ENCODE results near the gene STMN1.

GRCh38 chr1:25874635-25875153 is 31.5 kb downstream of the STMN1 start:
- TF ChIP-seq CTCF (IDR thresholded peaks at IDR 0.05; ENCODE audit: poor library complexity, severe bottlenecking) (no peak), POLR2AphosphoS5 (IDR thresholded peaks at IDR 0.05) (no peak), REST (IDR thresholded peaks at IDR 0.05; ENCODE audit: borderline replicate concordance) (no peak), EZH2 (IDR thresholded peaks at IDR 0.05; ENCODE audit: borderline replicate concordance, insufficient read depth, low read length, poor library complexity, severe bottlenecking) (no peak), TAF1 (IDR thresholded peaks at IDR 0.05; ENCODE audit: low read depth) (no peak), EP300 (conservative IDR thresholded peaks at IDR 0.05; ENCODE audit: poor library complexity, severe bottlenecking) (no peak)
